Motor neuron (in vitro differentiated cells): Measurements from ENCODE around the gene DDIT3. TPM values are rescaled to one million over a fixed set of nuclear protein-coding genes. Genes with fewer than 3 reads are reported as not detected.

Experiments used
- ATAC-seq, 8 experiments: fragments of 200-7000 bp; cut with Tn5 transposase; replicated peaks in 6 of 8; 2 replicates each; pipeline ENCODE4 v1.8.0; 2021; ENCODE audit warnings: mild to moderate bottlenecking in 8 of 8, moderate library complexity in 8 of 8
- H3K27ac ChIP-seq, 2 donors: fragments of 250-450 bp; sonication (Bioruptor Pico); 2 replicates each; pipeline ENCODE4 v1.9.0; 2021; ENCODE audit warnings: antibody characterized with exemption in 2 of 2, mild to moderate bottlenecking in 2 of 2, moderate library complexity in 1 of 2
- H3K4me1 ChIP-seq, 2 donors: fragments of 250-450 bp; sonication (Bioruptor Pico); replicated peaks in 1 of 2; 2 replicates each; pipeline ENCODE4 v1.6.1; 2021; ENCODE audit warnings: antibody characterized with exemption in 2 of 2, mild to moderate bottlenecking in 2 of 2, moderate library complexity in 1 of 2
- H3K4me3 ChIP-seq, 5 donors: fragments of 250-450 bp; sonication (Bioruptor Pico); 2 replicates each; pipeline ENCODE4 v1.9.0; 2021; ENCODE audit warnings: antibody characterized with exemption in 5 of 5, mild to moderate bottlenecking in 5 of 5, moderate library complexity in 4 of 5
- WGBS, 10 experiments: fragments of 450-650 bp; shearing (Covaris generic); methylation state at CpG; one replicate each; pipeline ENCODE4 v1.0.0; 2022; 5-methylcytosine and 5-hydroxymethylcytosine counted together
- in situ Hi-C, 9 experiments: fragments of 400-800 bp; cut with MboI; loops; one replicate each; pipeline ENCODE4 v1.15.0; 2021; ENCODE audit warnings: low sequenced_read_pairs in 9 of 9, low pct_unique_long_range_greater_than_20kb in 2 of 9; ENCODE audit not compliant: unreplicated experiment in 9 of 9
- total RNA-seq, 8 experiments: library from RNA; unstranded; fragments of 300-600 nt; gene quantifications; 2 replicates each; pipeline versions ENCODE4 v1.2.3 to v1.2.4, GENCODE V29; 2022

DDIT3 gene
- total RNA-seq, 8 experiments from 2014 or later = 31.9 to 244 (median 136) TPM

GRCh38 chr12:57552306-57552651 is 32.0 kb upstream of the DDIT3 start:
- H3K27ac ChIP-seq = peak overlapping the region; percentile 9 to 71
- in situ Hi-C loops = no loop called here
- WGBS, 10 experiments = 33 to 100% (median 52%) methylated on average over 1 to 2 of the region's 2 CpGs; no CpG with 5 or more reads in 4 of the 10 experiments

DNA sequence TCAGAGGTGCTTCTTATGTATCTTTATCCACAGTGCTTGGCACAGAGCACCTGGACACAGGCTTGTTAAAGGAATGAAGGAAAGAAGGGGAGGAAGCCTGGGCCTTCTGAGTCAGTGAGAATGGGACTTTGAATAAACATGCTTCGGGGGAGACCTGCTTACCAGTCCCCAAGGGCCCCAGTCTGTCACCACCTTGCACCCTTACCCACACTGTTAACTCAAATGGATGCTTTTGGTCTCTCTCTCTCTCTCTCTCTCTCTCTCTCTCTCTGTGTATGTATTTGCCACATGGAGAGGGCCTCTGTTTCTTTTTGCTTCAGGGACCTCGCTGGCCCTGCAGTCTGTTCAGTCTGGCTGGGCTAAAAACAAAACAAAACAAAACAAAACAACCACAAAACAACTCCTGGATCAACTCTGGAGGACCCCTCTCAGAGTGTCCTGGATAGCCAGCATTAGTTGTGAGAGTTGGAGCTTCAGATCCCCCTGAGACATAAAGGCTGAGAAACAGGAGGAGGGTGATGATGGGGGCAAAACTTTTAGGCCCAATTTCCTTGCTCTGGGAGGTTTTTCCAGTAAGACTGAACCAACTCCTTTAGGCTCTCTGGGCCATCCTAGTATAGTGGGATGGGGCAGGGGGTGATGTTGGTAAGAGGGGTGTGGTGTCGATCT is 31.5 kb upstream of the DDIT3 start:
- peak overlapping the region; percentile 60 to 73 (median 67) for H3K4me3 ChIP-seq
- ATAC-seq = no peak
- peaks cover 37 to 38% of the 10 kb centered on the region in 2 donors for H3K4me1 ChIP-seq
- 20 to 100% (median 80%) methylated on average over 1 to 3 of the region's 3 CpGs; no CpG with 5 or more reads in 5 of the 10 experiments for WGBS, 10 experiments
- in situ Hi-C loops = no loop called here
- H3K27ac ChIP-seq = no peak overlapping the region

More at GRCh38 chr12:57552306-57552651, 32.0 kb upstream of the DDIT3 start:
- peaks cover 39 to 40% of the 10 kb centered on the region in 2 donors for H3K4me1 ChIP-seq
- peak overlapping the region; percentile 60 to 73 (median 67) for H3K4me3 ChIP-seq
- no peak for ATAC-seq

DNA sequence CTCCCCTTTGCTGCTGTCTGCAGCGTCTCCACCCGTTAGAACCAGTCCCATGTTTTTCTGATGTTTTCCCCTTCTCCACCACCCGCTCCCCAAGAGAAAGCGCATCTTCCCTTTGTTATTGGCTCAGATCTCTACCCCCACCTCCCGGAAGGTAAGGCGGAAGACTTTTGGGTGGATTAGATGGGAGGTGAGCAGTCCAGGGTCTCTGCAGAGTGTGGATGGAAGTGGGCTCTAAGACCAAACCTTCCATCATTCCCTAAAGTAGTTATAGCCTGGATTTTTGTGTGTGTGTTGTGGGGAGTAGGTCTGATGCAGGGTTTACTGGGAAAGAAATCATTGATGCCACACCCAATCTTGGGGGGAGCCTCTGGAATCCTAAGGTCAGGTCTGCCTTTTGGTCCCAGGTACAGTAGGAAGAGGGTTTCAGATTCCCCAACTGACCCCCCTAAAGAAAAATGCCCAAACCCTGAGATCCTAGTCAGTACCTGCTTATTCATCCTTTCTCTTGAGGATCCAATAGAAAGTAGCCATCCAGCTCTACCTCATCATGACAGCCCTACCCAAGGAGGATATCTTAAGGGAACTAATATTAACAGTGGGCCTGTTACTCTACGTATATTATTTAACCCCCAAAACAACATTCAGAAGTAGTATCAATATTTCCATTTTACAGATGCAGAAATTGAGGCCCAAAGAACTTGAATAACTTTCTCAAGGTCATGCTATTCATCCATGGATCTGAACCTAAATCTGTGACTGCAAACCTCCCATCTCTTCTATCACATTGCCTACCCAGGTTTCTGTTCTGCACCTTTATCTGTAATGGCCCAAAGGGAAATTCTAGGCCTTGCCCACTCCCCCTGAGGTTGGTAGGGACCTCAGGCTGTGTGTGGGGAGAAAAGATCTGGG is 30.6 kb upstream of the DDIT3 start:
- in situ Hi-C loops = no loop called here
- WGBS, 10 experiments = 54 to 100% (median 96%) methylated on average over 1 to 3 of the region's 7 CpGs; no CpG with 5 or more reads in 2 of the 10 experiments
- Histone ChIP-seq H3K4me3 (peak overlapping the region; percentile 60 to 73 (median 67)), H3K4me1 (peaks cover 35 to 38% of the 10 kb centered on the region in 2 donors), H3K27ac (peak overlapping the region; percentile 77 to 90)
- ATAC-seq = no peak

- in situ Hi-C loops = no loop called here
- ATAC-seq = peak; percentile 18 to 71 (median 62)
- Histone ChIP-seq H3K27ac (peak within 1 kb of the TSS; percentile 77 to 90), H3K4me3 (peak within 1 kb of the TSS; percentile 60 to 73 (median 67)), H3K4me1 (peaks cover 41 to 43% of the 10 kb centered on the region in 2 donors)
- 0 to 10% (median 3%) methylated on average over 2 to 12 of the region's 52 CpGs; no CpG with 5 or more reads in 7 of the 10 experiments for WGBS, 10 experiments
Measured at GRCh38 chr12:57549909-57550640, 29.8 kb upstream of the DDIT3 start, which contains the start of gene KIF5A. TSS of gene KIF5A (plus strand) at chr12:57550044. CDS start at chr12:57550272, 228 bp downstream.

DNA sequence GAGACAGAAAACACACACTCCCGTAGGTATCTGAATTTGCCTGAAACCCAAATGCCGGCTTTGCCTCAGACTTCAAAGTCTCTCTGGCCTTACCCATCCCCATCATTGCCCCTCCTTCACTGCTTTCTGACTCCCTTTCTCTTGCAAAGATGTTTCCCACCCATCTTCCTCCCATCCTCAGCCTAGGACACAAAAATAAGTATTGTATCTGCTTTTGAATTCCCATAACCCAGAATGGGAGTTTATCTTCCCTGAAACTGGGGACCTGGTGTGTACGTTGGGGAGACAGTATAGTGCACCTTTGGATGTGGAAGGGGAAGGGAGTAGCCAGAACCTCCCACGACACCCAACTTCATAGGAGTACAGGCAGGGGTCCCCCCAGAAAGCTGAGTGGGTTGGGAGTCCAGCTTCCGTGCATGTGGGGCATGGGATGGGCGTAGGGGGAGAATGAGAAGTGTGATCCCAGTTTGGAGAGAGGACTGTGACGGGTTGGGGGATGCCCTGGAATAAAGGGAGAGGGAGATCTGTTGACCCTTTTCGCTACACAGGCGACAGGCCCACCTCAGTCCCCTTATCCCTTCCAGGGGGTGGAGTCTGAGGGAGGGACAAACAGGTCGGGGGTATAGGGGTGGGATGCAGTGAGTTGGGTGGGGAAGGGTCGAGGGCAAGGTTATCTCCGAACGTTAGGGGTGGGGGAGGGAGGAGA is 29.0 kb upstream of the DDIT3 start:
- Histone ChIP-seq H3K4me1 (peaks cover 39 to 43% of the 10 kb centered on the region in 2 donors), H3K27ac (peak overlapping the region; percentile 77 to 90), H3K4me3 (peak overlapping the region; percentile 60 to 73 (median 67))
- in situ Hi-C loops = no loop called here
- ATAC-seq = no peak
- WGBS, 10 experiments = 40 to 70% (median 59%) methylated on average over 1 to 4 of the region's 13 CpGs; no CpG with 5 or more reads in 3 of the 10 experiments

- no peak overlapping the region for H3K27ac ChIP-seq
- peaks cover 30 to 38% of the 10 kb centered on the region in 2 donors for H3K4me1 ChIP-seq
- no peak overlapping the region for H3K4me3 ChIP-seq
- 0 to 46% (median 20%) methylated on average over 1 to 2 of the region's 2 CpGs; no CpG with 5 or more reads in 7 of the 10 experiments for WGBS, 10 experiments
- in situ Hi-C loops = no loop called here
- ATAC-seq = no peak
Measured at GRCh38 chr12:57548488-57548887, 28.2 kb upstream of the DDIT3 start.

DNA sequence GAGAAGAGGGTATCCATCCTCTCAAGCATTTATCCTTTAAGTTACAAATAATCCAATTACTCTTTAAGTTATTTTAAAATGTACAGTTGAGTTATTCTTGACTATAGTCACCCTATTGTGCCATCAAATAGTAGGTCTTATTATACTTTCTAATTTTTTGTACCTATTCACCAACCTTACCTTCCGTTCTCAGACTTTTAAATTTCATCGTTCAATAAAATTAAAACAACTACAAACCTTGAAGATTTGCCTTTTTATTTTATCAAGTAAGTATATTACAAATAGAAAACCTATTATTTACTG is 27.6 kb upstream of the DDIT3 start:
- H3K27ac ChIP-seq = no peak overlapping the region
- ATAC-seq = no peak
- 64 to 97% (median 92%) methylated on average over 2 of the region's 2 CpGs for WGBS, 10 experiments
- H3K4me3 ChIP-seq = no peak overlapping the region
- H3K4me1 ChIP-seq = peaks cover 26 to 32% of the 10 kb centered on the region in 2 donors
- in situ Hi-C loops = no loop called here

GRCh38 chr12:57547288-57548012 is 27.1 kb upstream of the DDIT3 start:
- in situ Hi-C loops = no loop called here
- peaks cover 22 to 27% of the 10 kb centered on the region in 2 donors for H3K4me1 ChIP-seq
- H3K4me3 ChIP-seq = peak overlapping the region; percentile 77 to 100 (median 98)
- WGBS, 10 experiments = 12 to 100% (median 26%) methylated on average over 1 to 9 of the region's 9 CpGs
- no peak overlapping the region for H3K27ac ChIP-seq
- ATAC-seq = no peak

- 0 to 7% (median 0%) methylated on average over 1 to 16 of the region's 56 CpGs; no CpG with 5 or more reads in 4 of the 10 experiments for WGBS, 10 experiments
- Histone ChIP-seq H3K27ac (peak within 1 kb of the TSS; percentile 88 to 94), H3K4me3 (peak within 1 kb of the TSS; percentile 77 to 100 (median 98)), H3K4me1 (peaks cover 20% of the 10 kb centered on the region in 2 donors)
- ATAC-seq = peak; percentile 87 to 96 (median 89)
- in situ Hi-C loops = no loop called here
Measured at GRCh38 chr12:57546438-57547287, 26.3 kb upstream of the DDIT3 start, which contains the start of gene DCTN2. TSS of gene DCTN2 (minus strand) at chr12:57547192. CDS start at chr12:57547063, 129 bp downstream.

DNA sequence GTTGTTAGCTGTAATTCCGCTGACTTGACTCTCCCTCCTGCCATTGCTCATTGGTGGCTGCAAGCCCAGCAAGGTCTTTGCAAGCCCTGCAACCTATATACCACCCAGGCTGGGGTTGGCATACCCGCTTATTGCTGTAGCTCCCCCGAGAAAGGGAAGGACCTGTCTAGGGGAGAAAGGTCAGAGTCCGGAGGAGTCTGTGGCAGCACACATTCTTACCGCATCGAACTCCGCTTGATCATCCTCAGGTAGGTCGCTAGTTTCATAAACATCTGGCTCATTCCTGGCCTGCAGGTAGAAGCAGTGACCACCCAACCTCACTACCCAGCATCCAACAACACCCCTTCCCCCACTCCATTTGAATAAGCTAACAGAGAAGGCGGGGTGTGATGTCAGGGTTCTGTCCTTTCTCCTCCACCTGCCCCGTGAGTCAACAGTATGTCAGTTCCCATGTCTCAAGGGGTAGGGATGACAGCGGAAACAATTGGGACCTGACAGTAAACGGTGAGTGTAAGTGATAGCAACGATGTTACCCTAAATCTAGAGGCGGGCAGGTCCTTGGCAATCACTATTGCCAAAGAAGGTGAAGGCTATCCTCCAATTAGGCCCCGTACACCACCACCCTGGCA is 25.6 kb upstream of the DDIT3 start:
- in situ Hi-C loops = no loop called here
- 0 to 100% (median 67%) methylated on average over 1 to 13 of the region's 15 CpGs; no CpG with 5 or more reads in 2 of the 10 experiments for WGBS, 10 experiments
- peak in 1 of 8 experiments; percentile 3 for ATAC-seq

More for the DNA sequence above, 25.6 kb upstream of the DDIT3 start:
- H3K4me3 ChIP-seq = peak overlapping the region; percentile 77 to 100 (median 98)
- peaks cover 20 to 21% of the 10 kb centered on the region in 2 donors for H3K4me1 ChIP-seq
- peak overlapping the region; percentile 88 to 94 for H3K27ac ChIP-seq
